Colonic mucosa (tissue), 4 donors: ENCODE results near the gene VNN1. TPM values are rescaled to one million over a fixed set of nuclear protein-coding genes. Genes with fewer than 3 reads are reported as not detected.

Source experiments
- DNase-seq: peaks from one replicate; pipeline ENCODE4 v3.0.0-alpha.2; 2020
- H3K27ac ChIP-seq: fragments of 200-600 bp; one replicate; pipeline ENCODE4 v1.8.0; 2021
- H3K27me3 ChIP-seq: fragments of 200-600 bp; one replicate; pipeline ENCODE4 v1.8.0; 2021
- H3K36me3 ChIP-seq: fragments of 200-600 bp; one replicate; pipeline ENCODE4 v1.8.0; 2021
- H3K4me1 ChIP-seq: fragments of 200-600 bp; one replicate; pipeline ENCODE4 v1.8.0; 2021; ENCODE audit warnings: mild to moderate bottlenecking
- H3K4me3 ChIP-seq: fragments of 200-600 bp; one replicate; pipeline ENCODE4 v1.8.0; 2021
- H3K9ac ChIP-seq, 2 donors: one replicate each; pipeline ENCODE4 v1.7.0; 2013; ENCODE audit warnings: control low read depth in 2 of 2, low read depth in 2 of 2, low read length in 2 of 2
- H3K9me3 ChIP-seq: fragments of 200-600 bp; one replicate; pipeline ENCODE4 v1.8.0; 2021
- CTCF ChIP-seq: fragments of 200-600 bp; IDR thresholded peaks from one replicate; pipeline ENCODE4 v1.8.0; 2022; ENCODE audit warnings: antibody characterized with exemption, mild to moderate bottlenecking
- intact Hi-C: fragments of 100-400 bp; cut with DNase I; formaldehyde crosslinking; loops from one replicate; pipeline ENCODE4 v1.14.1; 2022
- total RNA-seq, 2 donors: library from RNA; stranded (reverse); fragmentation: NEBNext Ultra II Directional in 1 of 2; extraction: Animal tissue kit (Norgen Biotek cat#: 25700) in 1 of 2; gene quantifications; one replicate each; pipeline ENCODE4 v1.2.1, GENCODE V29; 2021
- donor health status: healthy.
- donor health status: DM: no; HTN: no; CAD: no.
- donor health status: DM: no; HTN: no; CAD: no.

Gene VNN1
- total RNA-seq, 2 donors from 2014 or later, result 0.62 to 6.4 TPM

- Histone ChIP-seq H3K36me3 (no peaks in the 10 kb centered on the region), H3K9ac (no peak overlapping the region), H3K4me3 (no peak overlapping the region), H3K9me3 (no peaks in the 10 kb centered on the region), H3K27me3 (no peaks in the 10 kb centered on the region), H3K27ac (no peak overlapping the region), H3K4me1 (no peaks in the 10 kb centered on the region)
- TF ChIP-seq CTCF, result no peak
- DNase-seq, result no peak
- intact Hi-C loops, result no loop called here
Observed at GRCh38 chr6:132698608-132699007, 15.2 kb downstream of the VNN1 start.

- Histone ChIP-seq H3K4me3 (no peak overlapping the region), H3K27me3 (no peaks in the 10 kb centered on the region), H3K9me3 (no peaks in the 10 kb centered on the region), H3K4me1 (no peaks in the 10 kb centered on the region), H3K9ac (no peak overlapping the region), H3K36me3 (no peaks in the 10 kb centered on the region), H3K27ac (no peak overlapping the region)
- no peak for TF ChIP-seq CTCF
- intact Hi-C loops, result no loop called here
- DNase-seq, result no peak
Observed at GRCh38 chr6:132695773-132696172, 18.1 kb downstream of the VNN1 start.

GRCh38 chr6:132693478-132693877 is 20.4 kb downstream of the VNN1 start:
- TF ChIP-seq CTCF, result no peak
- Histone ChIP-seq H3K27me3 (no peaks in the 10 kb centered on the region), H3K4me3 (no peak overlapping the region), H3K36me3 (no peaks in the 10 kb centered on the region), H3K27ac (no peak overlapping the region), H3K9ac (no peak overlapping the region), H3K9me3 (no peaks in the 10 kb centered on the region), H3K4me1 (no peaks in the 10 kb centered on the region)
- no peak for DNase-seq
- intact Hi-C loops, result no loop called here

- DNase-seq, result no peak
- no peaks in the 10 kb centered on the region for H3K9me3 ChIP-seq
- no peak overlapping the region for H3K9ac ChIP-seq
- no peaks in the 10 kb centered on the region for H3K27me3 ChIP-seq
- no peaks in the 10 kb centered on the region for H3K36me3 ChIP-seq
- intact Hi-C loops, result no loop called here
- H3K27ac ChIP-seq, result no peak overlapping the region
- H3K4me1 ChIP-seq, result no peaks in the 10 kb centered on the region
- no peak for TF ChIP-seq CTCF
- no peak overlapping the region for H3K4me3 ChIP-seq
Observed at GRCh38 chr6:132690678-132691077, 23.2 kb downstream of the VNN1 start.

- H3K9ac ChIP-seq, result no peak overlapping the region
- no peak overlapping the region for H3K4me3 ChIP-seq
- H3K27me3 ChIP-seq, result no peaks in the 10 kb centered on the region
- no peaks in the 10 kb centered on the region for H3K9me3 ChIP-seq
- intact Hi-C loops, result no loop called here
- H3K4me1 ChIP-seq, result no peaks in the 10 kb centered on the region
- H3K27ac ChIP-seq, result no peak overlapping the region
- TF ChIP-seq CTCF, result no peak
- no peaks in the 10 kb centered on the region for H3K36me3 ChIP-seq
- DNase-seq, result no peak
Observed at GRCh38 chr6:132687306-132687705, 26.5 kb downstream of the VNN1 start.

GRCh38 chr6:132686531-132686930 is 27.3 kb downstream of the VNN1 start:
- Histone ChIP-seq H3K9ac (no peak overlapping the region), H3K4me1 (no peaks in the 10 kb centered on the region), H3K27ac (no peak overlapping the region), H3K36me3 (no peaks in the 10 kb centered on the region), H3K4me3 (no peak overlapping the region), H3K9me3 (no peaks in the 10 kb centered on the region), H3K27me3 (no peaks in the 10 kb centered on the region)
- DNase-seq, result no peak
- intact Hi-C loops, result no loop called here
- TF ChIP-seq CTCF, result no peak
